IMR-90 (cell line): ENCODE data around the gene SERPINB13. TPM values are rescaled to one million over a fixed set of nuclear protein-coding genes. Genes with fewer than 3 reads are reported as not detected.

Source experiments
- ATAC-seq: fragments of 200-7000 bp; cut with Tn5 transposase; 2 replicates; pipeline ENCODE4 v1.9.1; 2020; ENCODE audit warnings: low read depth, mild to moderate bottlenecking, moderate library complexity
- BruUV-seq: library from RNA; stranded (reverse); fragments of 400-500 nt; replicated peaks from 2 replicates; lab custom pipeline; 2021; lab: Mats Ljungman, UMichigan
- CTCF ChIA-PET: fragments of 300-600 bp; formaldehyde crosslinking; extraction: SDS; loops from one replicate; lab custom pipeline; 2021; ENCODE audit warnings: antibody characterized with exemption; lab: Yijun Ruan, JAX
- POLR2A ChIA-PET: fragments of 300-600 bp; sonication (Branson Sonifier 250); formaldehyde crosslinking; loops from one replicate; lab custom pipeline; 2022; ENCODE audit warnings: antibody characterized with exemption; ENCODE audit not compliant: unreplicated experiment; lab: Charles Lee
- DNase-seq: peaks from one replicate; pipeline ENCODE4 v3.0.0; 2013
- H2AFZ ChIP-seq: replicated peaks from 2 replicates; pipeline ENCODE3; 2013; ENCODE audit warnings: low read length, mild to moderate bottlenecking; ENCODE audit not compliant: poor library complexity
- H2AK5ac ChIP-seq: 2 replicates; pipeline ENCODE4 v1.6.1; 2013; ENCODE audit warnings: low read depth, low read length, inconsistent platforms
- H2AK9ac ChIP-seq: replicated peaks from 2 replicates; pipeline ENCODE3; 2013; ENCODE audit warnings: mild to moderate bottlenecking, low read depth, low read length, moderate library complexity; ENCODE audit not compliant: poor library complexity
- H2BK120ac ChIP-seq: 2 replicates; pipeline ENCODE4 v1.6.1; 2013; ENCODE audit warnings: low read depth, low read length, inconsistent platforms
- H2BK15ac ChIP-seq: 3 replicates; pipeline ENCODE4 v1.6.1; 2013; ENCODE audit warnings: low read depth, low read length, inconsistent platforms
- H2BK20ac ChIP-seq: 2 replicates; pipeline ENCODE4 v1.6.1; 2013; ENCODE audit warnings: low read depth, mild to moderate bottlenecking, inconsistent platforms, low read length, moderate library complexity
- H2BK5ac ChIP-seq: 2 replicates; pipeline ENCODE4 v1.6.1; 2013; ENCODE audit warnings: mild to moderate bottlenecking, low read depth, low read length, inconsistent platforms; ENCODE audit not compliant: poor library complexity, severe bottlenecking
- H3K14ac ChIP-seq: replicated peaks from 2 replicates; pipeline ENCODE4 v1.6.1; 2013; ENCODE audit warnings: low read depth, low read length, inconsistent platforms
- H3K18ac ChIP-seq: 2 replicates; pipeline ENCODE4 v1.6.1; 2013; ENCODE audit warnings: low read depth, low read length, control low read depth
- H3K23ac ChIP-seq: 2 replicates; pipeline ENCODE4 v1.6.1; 2013; ENCODE audit warnings: low read depth, low read length, inconsistent platforms
- H3K27ac ChIP-seq: 2 replicates; pipeline ENCODE4 v1.5.1; 2013; ENCODE audit warnings: mild to moderate bottlenecking, control low read depth, low read length; ENCODE audit not compliant: insufficient read depth
- H3K27me3 ChIP-seq: 2 replicates; pipeline ENCODE4 v1.6.1; 2013; ENCODE audit warnings: low read length; ENCODE audit not compliant: control insufficient read depth, insufficient read depth
- H3K36me3 ChIP-seq: 2 replicates; pipeline ENCODE4 v1.6.1; 2013; ENCODE audit warnings: low read length, mixed read lengths; ENCODE audit not compliant: control insufficient read depth, insufficient read depth
- H3K4ac ChIP-seq: 2 replicates; pipeline ENCODE4 v1.6.1; 2013; ENCODE audit warnings: low read depth, low read length, inconsistent platforms
- H3K4me1 ChIP-seq: 2 replicates; pipeline ENCODE4 v1.6.1; 2013; ENCODE audit warnings: low read length, mixed read lengths; ENCODE audit not compliant: control insufficient read depth, insufficient read depth
- H3K4me2 ChIP-seq: 2 replicates; pipeline ENCODE4 v1.6.1; 2013; ENCODE audit warnings: low read depth, mild to moderate bottlenecking, control low read depth, low read length, moderate library complexity
- H3K4me3 ChIP-seq: 2 replicates; pipeline ENCODE4 v1.5.1; 2013; ENCODE audit warnings: low read depth, mild to moderate bottlenecking, control low read depth, low read length, moderate library complexity; ENCODE audit not compliant: insufficient read depth
- H3K56ac ChIP-seq: 2 replicates; pipeline ENCODE4 v1.6.1; 2013; ENCODE audit warnings: low read length, inconsistent platforms; ENCODE audit not compliant: insufficient read depth; ENCODE audit errors: extremely low read depth
- H3K79me1 ChIP-seq, 2 experiments: 2 replicates each; pipeline ENCODE4 v1.6.1; 2013; ENCODE audit warnings: low read length in 2 of 2, inconsistent platforms in 1 of 2, low read depth in 1 of 2
- H3K9ac ChIP-seq: 2 replicates; pipeline ENCODE4 v1.6.1; 2013; ENCODE audit warnings: low read depth, low read length, control low read depth
- H3K9me1 ChIP-seq: 2 replicates; pipeline ENCODE4 v1.6.1; 2013; ENCODE audit warnings: low read length, inconsistent platforms; ENCODE audit not compliant: insufficient read depth
- H3K9me3 ChIP-seq: 2 replicates; pipeline ENCODE4 v1.6.1; 2013; ENCODE audit warnings: low read length; ENCODE audit not compliant: control insufficient read depth, insufficient read depth
- H4K20me1 ChIP-seq: 2 replicates; pipeline ENCODE4 v1.6.1; 2013; ENCODE audit warnings: low read length, inconsistent platforms; ENCODE audit not compliant: insufficient read depth
- H4K5ac ChIP-seq: 2 replicates; pipeline ENCODE4 v1.6.1; 2013; ENCODE audit warnings: mild to moderate bottlenecking, low read depth, low read length, control low read depth
- H4K8ac ChIP-seq, 2 experiments: 2 replicates each; pipeline ENCODE4 v1.6.1; 2013; ENCODE audit warnings: low read depth in 2 of 2, low read length in 2 of 2, control low read depth in 1 of 2, inconsistent platforms in 1 of 2
- H4K91ac ChIP-seq: 2 replicates; pipeline ENCODE4 v1.6.1; 2013; ENCODE audit warnings: low read depth, low read length, inconsistent platforms; ENCODE audit not compliant: insufficient read depth
- CEBPB ChIP-seq: IDR thresholded peaks from 2 replicates; pipeline ENCODE4 v1.6.1; 2012; ENCODE audit warnings: low read depth, low read length, improper control_type of control experiment
- MAZ ChIP-seq: IDR thresholded peaks from 2 replicates; pipeline ENCODE4 v1.6.1; 2012; ENCODE audit warnings: low read depth, mild to moderate bottlenecking, low read length, improper control_type of control experiment, moderate library complexity, borderline replicate concordance
- NFE2L2 ChIP-seq: fragments of 150-350 bp; IDR thresholded peaks from 2 replicates; pipeline ENCODE4 v1.6.1; 2016; ENCODE audit warnings: low read depth, mild to moderate bottlenecking, low read length
- SMC3 ChIP-seq: fragments of 150-350 bp; IDR thresholded peaks from 2 replicates; pipeline ENCODE4 v1.6.1; 2016; ENCODE audit warnings: low read depth, mild to moderate bottlenecking, antibody characterized with exemption, low read length, moderate library complexity
- WGBS, 2 experiments: methylation state at CpG; one replicate each; pipeline versions ENCODE4 v1.1.5 to v1.1.7; 2013; ENCODE audit warnings: missing lambda C conversion rate in 2 of 2; ENCODE audit not compliant: insufficient read length in 1 of 2; ENCODE audit errors: extremely low coverage in 2 of 2; 5-methylcytosine and 5-hydroxymethylcytosine counted together
- dilution Hi-C: fragments of 300-500 bp; cut with HindIII; formaldehyde crosslinking; loops from one replicate; pipeline ENCODE4 v1.14.3; 2018; ENCODE audit warnings: low sequenced_read_pairs; ENCODE audit not compliant: unreplicated experiment
- in situ Hi-C: fragments of 300-500 bp; cut with MboI; formaldehyde crosslinking; loops from 3 replicates; pipeline ENCODE4 v1.14.3; 2019; ENCODE audit warnings: low sequenced_read_pairs, inconsistent platforms, mixed read lengths
- intact Hi-C: fragments of 100-400 bp; cut with micrococcal nuclease; formaldehyde crosslinking; loops from 2 replicates; pipeline ENCODE4 v1.10.0; 2022
- polyA plus RNA-seq, 3 experiments: library from polyadenylated mRNA; depleted of rRNA; stranded (reverse); fragments of >200 nt; gene quantifications; 2 replicates each; pipeline ENCODE4 v1.2.3, GENCODE V29; 2012; ENCODE audit warnings: low replicate concordance in 1 of 3
- total RNA-seq: library from RNA; depleted of rRNA; stranded (reverse); fragments of >200 nt; gene quantifications from 2 replicates; pipeline ENCODE4 v1.2.3, GENCODE V29; 2012
- TF ChIP-seq, protein P1 (sequence below): fragments of 150-350 bp; IDR thresholded peaks from 2 replicates; pipeline ENCODE4 v1.6.1; 2016; ENCODE audit warnings: low read depth, mild to moderate bottlenecking, low read length, moderate library complexity, borderline replicate concordance
- TF ChIP-seq, protein P2 (sequence below): conservative IDR thresholded peaks from 2 replicates; pipeline ENCODE4 v1.5.1; 2012; ENCODE audit warnings: mild to moderate bottlenecking, low read depth, low read length, improper control_type of control experiment

The SERPINB13 gene
- total and polyA plus RNA-seq, 2 of the 4 experiments (the other 2 are of a cell fraction) = not detected

DNA sequence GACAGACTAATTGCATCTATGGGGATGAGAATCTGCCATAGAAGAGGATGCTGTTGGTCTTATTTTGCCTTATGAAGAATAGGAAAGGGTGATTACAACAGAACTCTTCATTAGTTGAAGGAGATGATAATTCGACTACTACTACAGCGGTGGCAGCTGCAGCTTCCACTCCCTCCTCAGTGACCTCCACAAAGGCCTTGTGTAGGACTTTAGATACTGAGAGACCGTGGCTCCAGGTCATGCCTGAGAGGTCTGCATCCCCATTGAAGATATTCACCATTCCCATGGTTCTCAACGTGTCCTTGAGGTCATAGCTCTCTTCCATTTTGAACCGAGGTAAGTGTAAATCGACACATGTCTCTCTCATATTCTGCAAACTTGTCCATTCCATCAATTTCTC, 50.6 kb downstream of the SERPINB13 start:
- no peak overlapping the region for H3K4me2 ChIP-seq
- in situ Hi-C loops (no loop called here), dilution Hi-C loops (no loop called here), intact Hi-C loops (no loop called here)
- H3K27me3 ChIP-seq = no peaks in the 10 kb centered on the region
- H3K9me3 ChIP-seq = no peaks in the 10 kb centered on the region
- no peak overlapping the region for H2BK15ac ChIP-seq
- H4K20me1 ChIP-seq = no peaks in the 10 kb centered on the region
- no peak for DNase-seq
- no peak for ATAC-seq
- no peak overlapping the region for H2BK5ac ChIP-seq
- H4K91ac ChIP-seq = no peak overlapping the region
- H3K79me1 ChIP-seq = no peaks in the 10 kb centered on the region
- H2BK20ac ChIP-seq = no peak overlapping the region
- H2AFZ ChIP-seq = no peak overlapping the region
- no peak overlapping the region for H4K5ac ChIP-seq
- BruUV-seq = no TSS peak
- H3K14ac ChIP-seq = no peak overlapping the region
- no CpG with 5 or more reads among the region's 6 CpGs for WGBS, 2 experiments
- H2BK120ac ChIP-seq = no peak overlapping the region
- H3K18ac ChIP-seq = no peak overlapping the region
- H2AK9ac ChIP-seq = no peak overlapping the region
- H4K8ac ChIP-seq = no peak overlapping the region
- no peak overlapping the region for H3K4ac ChIP-seq
- no peak overlapping the region for H3K56ac ChIP-seq
- POLR2A ChIA-PET = no interaction called here
- H3K36me3 ChIP-seq = no peaks in the 10 kb centered on the region
- H3K9me1 ChIP-seq = no peaks in the 10 kb centered on the region
- no peaks in the 10 kb centered on the region for H3K4me1 ChIP-seq
- no peak overlapping the region for H3K9ac ChIP-seq
- TF ChIP-seq, protein P1, sequence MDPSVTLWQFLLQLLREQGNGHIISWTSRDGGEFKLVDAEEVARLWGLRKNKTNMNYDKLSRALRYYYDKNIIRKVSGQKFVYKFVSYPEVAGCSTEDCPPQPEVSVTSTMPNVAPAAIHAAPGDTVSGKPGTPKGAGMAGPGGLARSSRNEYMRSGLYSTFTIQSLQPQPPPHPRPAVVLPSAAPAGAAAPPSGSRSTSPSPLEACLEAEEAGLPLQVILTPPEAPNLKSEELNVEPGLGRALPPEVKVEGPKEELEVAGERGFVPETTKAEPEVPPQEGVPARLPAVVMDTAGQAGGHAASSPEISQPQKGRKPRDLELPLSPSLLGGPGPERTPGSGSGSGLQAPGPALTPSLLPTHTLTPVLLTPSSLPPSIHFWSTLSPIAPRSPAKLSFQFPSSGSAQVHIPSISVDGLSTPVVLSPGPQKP = no peak
- TF ChIP-seq MAZ (no peak), NFE2L2 (no peak), SMC3 (no peak), CEBPB (no peak)
- TF ChIP-seq, protein P2, sequence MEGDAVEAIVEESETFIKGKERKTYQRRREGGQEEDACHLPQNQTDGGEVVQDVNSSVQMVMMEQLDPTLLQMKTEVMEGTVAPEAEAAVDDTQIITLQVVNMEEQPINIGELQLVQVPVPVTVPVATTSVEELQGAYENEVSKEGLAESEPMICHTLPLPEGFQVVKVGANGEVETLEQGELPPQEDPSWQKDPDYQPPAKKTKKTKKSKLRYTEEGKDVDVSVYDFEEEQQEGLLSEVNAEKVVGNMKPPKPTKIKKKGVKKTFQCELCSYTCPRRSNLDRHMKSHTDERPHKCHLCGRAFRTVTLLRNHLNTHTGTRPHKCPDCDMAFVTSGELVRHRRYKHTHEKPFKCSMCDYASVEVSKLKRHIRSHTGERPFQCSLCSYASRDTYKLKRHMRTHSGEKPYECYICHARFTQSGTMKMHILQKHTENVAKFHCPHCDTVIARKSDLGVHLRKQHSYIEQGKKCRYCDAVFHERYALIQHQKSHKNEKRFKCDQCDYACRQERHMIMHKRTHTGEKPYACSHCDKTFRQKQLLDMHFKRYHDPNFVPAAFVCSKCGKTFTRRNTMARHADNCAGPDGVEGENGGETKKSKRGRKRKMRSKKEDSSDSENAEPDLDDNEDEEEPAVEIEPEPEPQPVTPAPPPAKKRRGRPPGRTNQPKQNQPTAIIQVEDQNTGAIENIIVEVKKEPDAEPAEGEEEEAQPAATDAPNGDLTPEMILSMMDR = no peak
- CTCF ChIA-PET = no interaction called here
- H3K27ac ChIP-seq = no peak overlapping the region
- H3K23ac ChIP-seq = no peak overlapping the region
- H3K4me3 ChIP-seq = no peak overlapping the region
- H2AK5ac ChIP-seq = no peak overlapping the region
